Left ventricle myocardium superior (tissue), 1 donor: ENCODE data around the gene CETP. TPM values are rescaled to one million over a fixed set of nuclear protein-coding genes. Genes with fewer than 3 reads are reported as not detected.
"Not testable (repeated sequence)": the region's sequence is repeated elsewhere in the genome, so short reads cannot be mapped to it uniquely, and the experiment has no call there.

Source experiments
- ATAC-seq: fragments of 200-7000 bp; cut with Tn5 transposase; one replicate; pipeline ENCODE4 v1.9.1; 2020; ENCODE audit warnings: mild to moderate bottlenecking, moderate library complexity
- DNase-seq: peaks from one replicate; pipeline ENCODE4 v3.0.0-alpha.2; 2020
- intact Hi-C: fragments of 100-400 bp; cut with micrococcal nuclease; formaldehyde crosslinking; loops from one replicate; pipeline ENCODE4 v1.11.0; 2022
- total RNA-seq: library from RNA; stranded (reverse); fragmentation: NEBNext Ultra II Directional; extraction: Animal tissue kit (Norgen Biotek cat#: 25700); gene quantifications from one replicate; pipeline ENCODE4 v1.2.1, GENCODE V29; 2021
- donor health status: DM: no; HTN: yes; CAD: no; lungs with severe emphysema.

The CETP gene
- total RNA-seq, 1 donor from 2014 or later, result 0.37 TPM

DNA sequence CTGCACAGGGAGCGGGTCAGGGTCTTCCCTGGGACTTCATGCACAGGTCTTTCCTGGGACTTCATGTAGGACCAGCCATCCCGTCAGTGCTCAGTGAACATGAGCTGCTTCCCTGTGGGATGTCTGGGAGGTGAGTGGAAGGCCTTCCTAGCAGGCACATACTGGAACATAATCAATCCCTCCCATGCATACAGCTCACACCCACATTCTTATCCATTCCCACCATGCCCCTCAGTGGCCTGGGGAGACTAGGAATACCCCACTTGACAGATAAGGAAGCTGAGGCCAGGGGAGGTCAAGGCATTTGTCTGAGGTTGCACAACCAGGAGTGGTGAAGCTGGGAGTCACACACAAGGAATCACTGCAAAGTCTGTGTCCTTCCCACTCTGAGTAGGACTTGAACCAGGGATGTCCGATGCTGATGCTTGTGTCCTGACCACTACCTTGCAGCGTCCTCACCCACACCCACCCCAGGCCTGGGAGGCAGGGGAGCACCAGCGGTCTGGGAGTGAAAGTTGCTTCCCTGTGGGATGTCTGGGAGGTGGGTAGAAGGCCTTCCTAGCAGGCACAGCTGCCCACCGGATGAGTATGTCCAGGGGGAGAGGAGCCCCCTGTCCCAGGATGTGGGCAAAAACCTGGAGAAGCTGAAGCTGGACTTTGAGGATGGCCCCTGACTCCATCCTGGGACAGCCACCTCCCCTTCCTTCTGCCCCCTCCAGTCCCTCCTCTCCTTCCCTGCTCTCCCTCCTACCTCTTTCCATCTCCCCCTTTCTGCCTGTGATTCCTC is 26.6 kb downstream of the CETP start:
- ATAC-seq (peak; percentile 1), DNase-seq (no peak)
- intact Hi-C loops, result no loop called here

DNA sequence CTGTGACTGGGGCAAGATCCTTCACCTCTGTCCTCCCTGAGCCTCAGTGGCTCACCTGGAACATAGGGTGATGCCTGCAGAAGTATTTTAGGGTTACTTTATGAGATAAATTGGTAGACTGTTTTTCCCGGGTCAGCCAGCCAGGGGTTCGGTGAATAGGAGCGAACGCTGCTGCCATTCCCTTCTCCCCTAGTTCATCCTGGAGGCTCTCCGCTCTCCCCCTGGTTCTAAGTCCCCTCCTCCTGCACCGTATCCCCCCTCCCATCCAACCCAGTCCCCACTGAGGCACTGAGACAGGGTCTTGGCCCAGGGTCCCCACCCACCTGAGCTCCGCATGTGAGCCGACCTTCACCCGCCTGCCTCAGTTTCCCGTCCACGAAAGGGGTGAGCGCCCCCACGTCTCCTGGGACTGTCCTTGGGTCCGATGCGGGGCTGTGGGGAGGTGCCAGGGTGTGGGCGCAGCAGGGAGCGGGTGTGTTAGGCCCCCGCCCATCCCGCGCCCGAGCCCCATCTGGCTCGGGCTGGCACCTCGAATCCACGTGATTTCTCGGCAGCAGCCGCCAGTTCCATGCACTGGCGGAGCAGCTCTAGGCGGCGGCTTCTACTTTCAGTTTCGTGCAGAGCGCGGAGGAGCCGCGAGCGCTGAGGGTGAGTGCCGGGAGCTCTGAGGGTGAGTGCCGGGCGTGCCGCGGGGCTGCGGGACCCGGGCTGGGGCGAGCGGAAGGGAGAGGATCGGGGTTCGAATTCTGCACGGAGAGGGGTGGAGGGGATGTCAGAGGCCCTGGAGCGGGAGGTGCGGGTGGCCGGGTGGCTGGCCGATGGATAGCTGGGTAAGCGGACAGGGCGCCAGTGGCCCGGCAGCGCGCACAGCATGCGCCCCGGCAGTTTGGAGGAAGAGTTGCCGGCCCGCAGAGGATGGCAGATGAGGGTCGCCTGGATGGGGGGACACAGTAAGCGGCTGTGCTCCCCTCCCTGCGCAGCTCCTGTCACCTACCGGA is 27.5 kb downstream of the CETP start, which contains the start of gene NLRC5:
Gene NLRC5 (plus strand): TSS at position 610 of the 998 bp plus-strand sequence. CDS start 31,156 bp downstream, outside the sequence.
- intact Hi-C loops, result no loop called here
- DNase-seq (peak; percentile 91), ATAC-seq (peak; percentile 93)

DNA sequence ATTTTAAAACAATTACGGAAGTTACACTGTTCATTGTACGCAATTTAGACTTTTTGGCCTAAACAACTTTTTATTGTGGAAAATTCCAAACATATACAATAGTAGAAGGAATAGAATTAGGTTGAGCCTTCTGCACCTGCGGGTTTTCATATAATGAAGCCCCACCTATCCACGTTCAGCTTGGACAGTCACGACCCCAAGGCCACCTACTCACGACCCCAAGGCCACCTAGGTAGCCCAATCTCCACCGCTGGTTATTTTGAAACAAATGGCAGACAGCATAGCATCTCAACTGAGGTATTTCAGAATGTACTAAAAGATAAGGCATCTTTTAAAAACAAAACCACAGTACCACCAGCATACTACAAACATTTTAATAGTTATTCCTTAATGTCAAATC is 28.2 kb downstream of the CETP start:
- no peak for DNase-seq
- no peak for ATAC-seq
- intact Hi-C loops, result no loop called here

DNA sequence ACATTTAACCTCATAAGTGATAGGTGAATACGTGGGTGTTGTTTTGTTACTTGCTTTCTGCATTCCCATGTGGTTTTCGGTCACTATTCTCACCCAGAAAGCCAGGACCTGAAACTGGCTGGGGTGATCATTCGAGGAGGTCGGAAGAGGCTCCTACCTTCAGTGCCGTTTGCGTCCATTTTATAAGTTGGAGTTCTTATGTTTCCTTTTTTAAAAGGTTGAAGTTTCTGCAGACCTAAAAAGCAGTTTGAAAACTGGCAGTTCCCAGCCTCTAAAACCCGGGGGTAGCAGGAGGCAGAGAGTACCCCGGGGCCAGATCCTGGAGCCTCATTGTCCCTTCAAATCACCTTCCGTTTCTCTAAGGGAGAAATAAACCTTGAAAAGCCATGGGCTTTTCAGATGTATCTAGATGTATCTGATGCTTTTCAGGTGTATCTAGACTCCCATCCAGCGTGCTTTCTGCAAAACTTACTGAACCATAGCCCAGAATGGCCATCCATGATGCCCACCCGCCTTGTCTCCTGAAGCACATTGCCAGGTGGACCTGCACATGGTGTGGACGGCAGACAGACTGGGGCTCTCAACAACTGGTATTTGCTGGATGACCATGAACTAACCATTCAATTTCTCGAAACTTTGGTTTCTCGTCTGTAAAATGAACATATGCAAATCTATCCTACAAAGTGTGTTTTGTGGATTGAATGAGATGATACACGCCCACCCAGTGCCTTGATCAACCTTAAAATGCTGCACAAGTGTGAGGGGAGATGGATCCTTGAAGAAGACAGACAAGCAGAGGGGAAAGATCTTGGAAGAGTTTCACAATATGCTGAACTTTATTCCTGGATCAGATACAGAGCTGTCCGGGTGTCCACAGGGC is 28.9 kb downstream of the CETP start:
- DNase-seq (no peak), ATAC-seq (no peak)
- intact Hi-C loops, result no loop called here

DNA sequence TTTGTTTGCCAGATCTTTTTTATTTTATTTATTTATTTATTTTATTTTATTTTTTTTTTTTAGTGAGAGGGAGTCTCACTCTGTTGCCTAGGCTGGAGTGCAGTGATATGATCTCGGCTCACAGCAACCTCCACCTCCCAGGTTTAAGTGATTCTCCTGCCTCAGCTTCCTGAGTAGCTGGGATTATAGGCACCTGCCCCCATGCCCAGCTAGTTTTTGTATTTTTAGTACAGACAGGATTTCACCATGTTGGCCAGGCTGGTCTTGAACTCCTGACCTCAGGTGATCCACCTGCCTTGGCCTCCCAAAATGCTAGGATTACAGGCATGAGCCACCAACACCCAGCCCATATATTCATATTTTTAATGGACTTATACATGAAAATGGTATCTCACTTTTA is 30.7 kb downstream of the CETP start:
- DNase-seq, ATAC-seq, intact Hi-C loops: not testable (repeated sequence)

DNA sequence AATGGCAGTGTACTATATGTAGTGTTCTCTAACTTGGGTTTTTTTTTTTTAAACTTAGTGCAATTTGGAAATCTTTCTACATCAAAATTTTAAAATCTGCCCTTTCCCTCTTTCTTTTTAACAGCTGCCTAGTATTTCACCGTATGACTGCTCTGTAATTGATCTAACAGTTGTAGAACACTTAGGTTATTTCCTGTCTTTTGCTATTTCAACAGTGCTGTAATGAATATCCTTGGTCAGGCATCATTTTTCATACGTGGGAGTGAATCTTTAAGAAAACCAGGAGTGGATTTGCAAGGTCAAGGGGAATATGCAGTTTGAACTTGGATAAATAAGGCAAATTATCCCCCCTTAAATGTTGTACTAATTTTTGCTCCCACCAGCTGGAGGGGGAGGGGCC is 31.5 kb downstream of the CETP start:
- ATAC-seq, result no peak
- no peak for DNase-seq
- intact Hi-C loops, result no loop called here

DNA sequence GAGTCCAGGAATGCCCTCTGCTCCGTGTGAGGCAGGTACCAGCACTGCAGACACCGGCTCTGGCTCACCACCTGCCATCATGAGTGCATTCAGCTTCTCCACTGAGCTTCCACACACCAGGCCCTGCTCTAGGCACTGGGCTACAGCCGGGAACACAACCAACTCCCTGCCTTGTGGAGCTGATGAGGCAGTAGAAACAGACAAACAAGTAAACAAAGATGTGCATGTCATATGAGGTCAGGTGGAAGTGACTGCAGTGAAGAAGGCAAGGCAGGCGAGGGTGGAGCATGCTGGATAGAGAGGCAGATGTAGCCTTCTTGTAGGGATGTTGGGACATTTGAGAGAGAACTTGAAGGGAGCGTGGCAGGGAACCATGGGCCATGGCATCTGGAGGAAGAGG is 32.6 kb downstream of the CETP start:
- DNase-seq (no peak), ATAC-seq (no peak)
- intact Hi-C loops, result no loop called here

DNA sequence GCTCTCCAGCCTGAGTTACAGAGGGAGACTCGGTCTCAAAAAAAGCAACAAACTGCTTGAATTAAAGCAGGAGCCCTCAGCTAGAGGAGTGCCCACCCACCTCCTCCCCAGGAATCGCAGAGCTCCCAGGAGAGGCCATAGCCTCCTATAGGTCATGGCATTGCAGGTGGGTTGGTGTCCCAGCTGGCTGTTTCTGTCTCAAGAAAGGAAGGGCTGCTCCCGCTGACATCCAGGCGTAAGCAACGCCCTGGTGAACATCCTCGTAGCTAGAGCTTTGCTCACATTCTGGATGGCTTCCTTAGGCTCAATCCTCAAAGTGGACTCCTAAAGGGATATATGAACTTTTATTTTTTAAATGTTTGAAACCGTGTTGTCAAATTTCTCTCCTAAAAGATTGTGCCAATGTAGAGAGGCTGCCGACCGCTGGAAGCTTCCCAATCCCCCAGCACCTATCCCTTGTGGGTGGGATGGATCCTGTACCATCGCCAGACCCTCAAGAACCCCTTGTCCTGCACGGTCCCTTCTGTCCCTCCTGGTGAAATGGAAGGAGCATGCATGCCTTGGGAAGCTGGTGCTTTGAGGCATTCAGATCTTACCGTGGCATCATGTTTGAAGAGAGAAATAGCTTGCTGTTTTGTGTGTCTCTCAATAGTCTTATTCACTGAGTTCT is 33.5 kb downstream of the CETP start:
- no peak for ATAC-seq
- intact Hi-C loops, result no loop called here
- no peak for DNase-seq

DNA sequence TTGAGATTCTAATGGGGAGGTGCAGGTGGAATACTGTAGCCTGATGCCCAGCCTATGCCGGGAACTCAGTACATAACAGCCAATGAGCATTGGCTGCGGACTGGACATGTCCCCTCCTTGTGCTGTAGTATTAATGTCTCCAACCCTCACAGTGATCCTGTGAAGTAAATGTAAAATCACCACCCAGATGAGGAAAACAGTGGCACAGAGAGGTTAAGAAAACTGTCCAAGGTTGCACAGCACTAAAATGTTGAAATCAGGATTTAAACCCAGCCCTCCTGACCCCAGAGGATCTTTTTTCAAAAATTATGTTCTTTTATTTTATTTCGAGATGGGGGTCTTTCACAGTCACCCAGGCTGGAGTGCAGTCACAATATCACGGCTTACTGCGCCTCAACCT is 35.5 kb downstream of the CETP start:
- no peak for ATAC-seq
- intact Hi-C loops, result no loop called here

DNA sequence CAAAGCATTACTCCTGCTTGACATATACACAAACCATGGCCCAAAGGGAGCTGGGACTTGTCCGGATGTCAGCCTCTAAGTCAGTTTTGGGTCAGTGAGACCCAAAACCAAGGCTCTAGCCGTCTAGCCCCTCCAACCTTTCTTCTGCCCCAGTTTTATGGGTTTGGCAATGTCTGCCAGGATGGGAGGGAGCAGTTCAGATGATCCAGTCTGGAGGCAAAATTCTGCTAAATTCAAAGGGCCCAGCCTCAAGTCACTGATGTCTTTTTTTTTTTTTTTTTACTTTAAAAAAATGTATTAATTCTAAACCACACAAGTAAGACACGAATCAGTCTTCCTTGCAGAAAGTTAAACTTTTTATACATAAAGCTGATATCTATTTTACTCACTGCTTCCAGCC is 36.2 kb downstream of the CETP start:
- DNase-seq (no peak), ATAC-seq (no peak)
- intact Hi-C loops, result no loop called here

More for the DNA sequence above, 35.5 kb downstream of the CETP start:
- DNase-seq, result no peak

DNA sequence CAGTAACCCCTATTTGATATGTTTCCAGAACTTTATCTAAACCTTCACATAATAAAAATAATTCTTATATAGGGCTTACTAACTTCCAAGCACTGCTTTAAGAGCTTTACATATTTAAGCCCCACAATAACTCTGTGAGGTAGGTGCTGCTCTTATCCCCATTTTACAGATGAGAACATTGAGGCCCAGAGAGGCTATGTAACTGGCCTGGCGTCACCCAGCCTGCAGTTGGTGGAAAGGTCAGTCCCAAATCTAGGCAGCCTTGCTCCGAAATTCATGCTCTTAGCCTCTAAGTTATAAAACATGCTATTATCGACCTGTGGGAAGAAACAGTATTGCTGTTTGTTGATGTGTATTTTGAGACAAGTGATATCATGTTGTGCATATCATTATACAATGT is 36.6 kb downstream of the CETP start:
- intact Hi-C loops, result no loop called here
- DNase-seq, result no peak
- no peak for ATAC-seq

DNA sequence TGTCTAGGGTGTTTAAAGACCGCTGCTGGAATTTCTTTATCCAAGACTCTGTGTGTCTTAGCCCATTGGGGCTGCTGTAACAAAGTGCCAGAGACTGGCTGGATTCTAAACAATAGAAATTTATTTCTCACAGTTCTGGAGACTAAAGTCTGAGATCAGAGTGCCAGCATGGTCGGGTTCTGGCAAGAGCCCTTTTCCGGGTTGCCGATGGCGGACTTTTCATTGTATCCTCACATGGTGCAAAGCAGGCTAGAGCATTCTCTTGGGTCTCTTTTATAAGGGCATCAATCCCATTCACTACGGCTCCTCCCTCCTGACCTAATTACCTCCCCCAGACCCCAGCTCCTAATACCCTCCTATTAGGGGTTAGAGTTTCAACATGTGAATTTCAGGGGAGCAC is 37.1 kb downstream of the CETP start:
- intact Hi-C loops, result no loop called here
- DNase-seq, result no peak
- ATAC-seq, result no peak

DNA sequence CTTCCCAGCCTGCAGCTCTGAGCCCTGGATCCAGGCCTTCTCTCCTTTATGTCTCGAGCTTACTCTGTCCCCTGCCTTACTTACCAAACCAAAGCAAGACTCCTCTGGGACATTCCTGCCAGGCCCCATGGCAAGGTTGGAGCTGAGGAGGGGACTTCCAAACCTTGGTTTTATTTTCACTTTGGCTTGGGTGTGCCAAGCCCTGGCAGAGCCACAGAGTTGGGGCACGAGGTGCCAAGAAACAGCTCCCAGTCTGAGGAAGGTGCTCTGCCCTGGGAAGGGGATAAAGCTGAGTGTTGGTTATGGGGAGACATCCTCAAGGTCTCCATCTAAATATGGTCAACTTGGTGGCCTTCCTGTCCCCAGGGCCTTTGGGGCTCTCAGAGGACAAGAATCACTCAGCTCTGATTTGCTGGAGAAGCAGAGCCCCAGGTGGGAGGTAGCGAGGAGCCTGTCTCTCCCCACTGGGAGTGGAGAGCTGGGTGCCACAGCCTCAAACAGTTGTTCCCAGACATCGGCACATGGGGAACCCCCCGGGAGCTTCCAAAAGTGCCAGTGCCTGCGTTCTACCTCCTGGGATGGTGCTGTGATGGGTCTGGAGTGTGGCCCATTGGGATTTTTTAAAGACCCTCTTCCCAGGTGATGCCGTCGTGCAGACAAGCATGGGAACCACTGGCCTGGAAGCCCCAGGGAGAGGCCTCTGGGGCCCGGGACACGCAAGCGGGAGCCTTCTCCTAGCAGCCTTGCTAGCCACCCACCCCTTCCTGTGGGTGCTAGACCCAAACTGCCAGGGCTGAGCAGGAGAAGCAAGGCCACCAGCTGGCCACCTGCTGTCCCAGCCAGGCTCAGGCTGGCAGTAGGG is 37.9 kb downstream of the CETP start:
- DNase-seq, result no peak
- ATAC-seq, result no peak
- intact Hi-C loops, result no loop called here

DNA sequence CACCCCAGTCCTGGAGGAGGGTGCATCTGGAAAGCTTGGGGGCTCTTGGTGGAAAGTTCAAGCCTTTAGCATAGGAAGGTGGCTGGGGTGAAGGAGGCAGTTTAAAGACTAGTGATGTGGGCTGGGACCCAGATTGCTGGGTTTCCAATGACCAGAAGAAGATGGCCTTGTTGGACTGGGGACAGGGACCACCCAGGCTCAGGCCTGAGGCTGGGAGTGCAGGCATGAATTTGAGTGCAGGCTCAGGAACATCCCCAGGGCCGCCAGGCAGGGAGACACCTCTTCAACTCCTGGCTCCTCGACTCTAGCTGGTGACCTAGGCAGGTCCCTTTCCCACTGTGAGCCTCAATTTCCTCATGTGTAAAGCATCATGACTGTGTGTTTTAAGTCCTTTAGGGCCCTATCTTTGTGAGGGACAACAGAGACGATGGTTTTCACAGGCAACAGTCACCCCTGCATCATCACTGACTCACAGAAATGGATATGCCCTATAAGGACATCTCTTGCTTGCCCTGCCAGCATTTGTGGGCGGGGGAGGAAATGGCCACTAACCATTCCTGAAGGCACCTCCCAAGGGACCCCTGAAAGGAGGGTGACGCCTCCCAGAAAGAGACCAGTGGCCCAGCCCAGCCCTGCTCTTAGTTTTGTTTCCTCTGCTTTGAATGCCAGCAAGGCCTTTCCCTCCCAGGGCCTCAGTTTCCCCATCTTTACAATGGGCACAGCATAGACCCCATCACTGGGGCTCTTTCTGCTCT is 38.7 kb downstream of the CETP start:
- intact Hi-C loops, result no loop called here
- DNase-seq, result peak; percentile 61
- peak; percentile 84 for ATAC-seq

DNA sequence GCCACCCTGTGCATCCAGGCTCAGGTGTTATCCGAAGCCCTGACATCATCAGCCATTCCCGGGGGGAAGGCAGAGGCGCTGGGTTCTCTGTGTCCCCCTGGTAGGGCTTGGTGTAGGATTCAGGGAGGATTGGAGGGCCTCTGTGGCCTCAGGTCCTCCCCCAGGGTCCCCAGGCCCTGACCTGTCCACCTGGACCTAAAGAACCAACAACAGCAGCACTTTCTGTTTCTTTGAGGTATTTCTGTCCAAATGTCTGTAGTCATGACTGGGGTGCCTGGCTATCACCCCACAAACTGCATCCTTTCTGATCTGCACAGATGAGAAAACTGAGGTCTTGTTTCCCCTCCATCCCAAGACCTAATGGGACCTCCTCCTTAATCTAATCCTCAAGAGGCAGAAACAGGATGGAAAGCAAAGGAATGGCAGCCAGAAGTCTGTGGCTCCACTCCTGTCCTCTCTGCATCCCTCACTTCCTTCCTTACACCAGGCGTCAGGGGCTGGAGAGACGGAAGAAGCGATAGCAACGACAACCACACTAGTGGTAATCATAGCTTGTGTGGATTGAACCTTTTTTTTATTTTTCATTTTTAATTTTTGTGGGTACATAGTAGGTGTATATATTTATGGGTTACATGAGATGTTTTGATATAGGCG is 39.4 kb downstream of the CETP start:
- intact Hi-C loops, result no loop called here
- ATAC-seq, result peak; percentile 32
- no peak for DNase-seq
